ENCODE data around the gene PTPRM.

DNA sequence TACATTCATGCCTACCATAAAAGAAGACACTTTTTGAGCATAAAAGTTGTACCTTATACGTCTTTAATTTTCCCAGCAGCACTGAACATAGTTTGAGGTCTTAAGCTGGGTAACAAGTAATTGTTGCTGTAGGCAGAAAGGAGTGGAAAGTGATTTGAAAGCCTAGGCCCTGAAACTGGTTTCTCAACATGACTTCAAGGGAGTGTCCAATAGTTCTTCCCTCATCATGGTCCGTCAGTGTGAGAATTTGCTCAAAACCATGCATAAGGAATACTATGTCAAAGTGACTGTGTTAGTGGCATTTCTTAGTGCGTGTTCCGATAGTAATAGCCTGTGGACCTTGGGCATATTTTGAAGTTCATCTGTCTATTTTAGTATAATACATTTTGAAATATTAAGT lies 463.1 kb downstream of the PTPRM start:
- TF ChIP-seq, protein P1, sequence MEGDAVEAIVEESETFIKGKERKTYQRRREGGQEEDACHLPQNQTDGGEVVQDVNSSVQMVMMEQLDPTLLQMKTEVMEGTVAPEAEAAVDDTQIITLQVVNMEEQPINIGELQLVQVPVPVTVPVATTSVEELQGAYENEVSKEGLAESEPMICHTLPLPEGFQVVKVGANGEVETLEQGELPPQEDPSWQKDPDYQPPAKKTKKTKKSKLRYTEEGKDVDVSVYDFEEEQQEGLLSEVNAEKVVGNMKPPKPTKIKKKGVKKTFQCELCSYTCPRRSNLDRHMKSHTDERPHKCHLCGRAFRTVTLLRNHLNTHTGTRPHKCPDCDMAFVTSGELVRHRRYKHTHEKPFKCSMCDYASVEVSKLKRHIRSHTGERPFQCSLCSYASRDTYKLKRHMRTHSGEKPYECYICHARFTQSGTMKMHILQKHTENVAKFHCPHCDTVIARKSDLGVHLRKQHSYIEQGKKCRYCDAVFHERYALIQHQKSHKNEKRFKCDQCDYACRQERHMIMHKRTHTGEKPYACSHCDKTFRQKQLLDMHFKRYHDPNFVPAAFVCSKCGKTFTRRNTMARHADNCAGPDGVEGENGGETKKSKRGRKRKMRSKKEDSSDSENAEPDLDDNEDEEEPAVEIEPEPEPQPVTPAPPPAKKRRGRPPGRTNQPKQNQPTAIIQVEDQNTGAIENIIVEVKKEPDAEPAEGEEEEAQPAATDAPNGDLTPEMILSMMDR (IDR thresholded peaks at IDR 0.05): no peak
- TF ChIP-seq EP300 (IDR thresholded peaks at IDR 0.05): no peak

Measured in esophagus muscularis mucosa (tissue), 3 donors.